SK-N-SH (cell line): ENCODE measurements around the gene MGAT4B.

Experiments used
- CTCF ChIP-seq: fragments of 200-600 bp; sonication (generic); IDR thresholded peaks from 2 replicates; pipeline ENCODE4 v1.6.1; 2017; ENCODE audit warnings: antibody characterized with exemption, mild to moderate bottlenecking, moderate library complexity
- GABPA ChIP-seq: IDR thresholded peaks from 2 replicates; pipeline ENCODE4 v1.4.0; 2012; ENCODE audit warnings: low read depth, mild to moderate bottlenecking
- NRF1 ChIP-seq: IDR thresholded peaks from 2 replicates; pipeline ENCODE4 v1.6.1; 2012; ENCODE audit warnings: low read depth, mild to moderate bottlenecking, low read length
- POLR2AphosphoS5 ChIP-seq: IDR thresholded peaks from 2 replicates; pipeline ENCODE4 v1.6.1; 2012; ENCODE audit warnings: low read depth, low read length
- RAD21 ChIP-seq: IDR thresholded peaks from 2 replicates; pipeline ENCODE4 v1.6.1; 2012; ENCODE audit warnings: mild to moderate bottlenecking, low read length
- TCF12 ChIP-seq: IDR thresholded peaks from 2 replicates; pipeline ENCODE4 v1.4.0; 2012
- USF2 ChIP-seq: fragments of 150-350 bp; IDR thresholded peaks from 2 replicates; pipeline ENCODE4 v1.6.1; 2017; ENCODE audit warnings: antibody characterized with exemption, low read length, low read depth, borderline replicate concordance

GRCh38 chr5:179832039-179832745 is 25.5 kb upstream of the MGAT4B start:
- TF ChIP-seq TCF12 (no peak), CTCF (no peak), USF2 (no peak), POLR2AphosphoS5 (no peak), NRF1 (no peak), GABPA (no peak), RAD21 (no peak)
